HG03565 (cell line): ENCODE data around the gene OSBPL3.
A peak's percentile ranks its signal among the peaks of the same experiment; 100 is the strongest.

ENCODE experiments used
- ATAC-seq: cut with Tn5 transposase; IDR thresholded peaks from one replicate; pipeline ENCODE4 v1.9.1; 2021; ENCODE audit warnings: mild to moderate bottlenecking, moderate library complexity; ENCODE audit not compliant: unreplicated experiment

OSBPL3 gene

GRCh38 chr7:24980534-24981170, 674 bp upstream of the OSBPL3 start:
- no peak for ATAC-seq

GRCh38 chr7:24979470-24979862, 512 bp downstream of the OSBPL3 start:
- peak; percentile 33 for ATAC-seq

GRCh38 chr7:24978843-24979469, 1.0 kb downstream of the OSBPL3 start:
- ATAC-seq: no peak

- no peak for ATAC-seq
Observed at GRCh38 chr7:24975644-24976260, 4.2 kb downstream of the OSBPL3 start.

GRCh38 chr7:24975172-24975571, 4.8 kb downstream of the OSBPL3 start:
- no peak for ATAC-seq

- ATAC-seq: no peak
Observed at GRCh38 chr7:24974026-24974832, 5.7 kb downstream of the OSBPL3 start.

GRCh38 chr7:24972991-24973390, 7.0 kb downstream of the OSBPL3 start:
- ATAC-seq: no peak

- no peak for ATAC-seq
Observed at GRCh38 chr7:24972166-24972477, 7.9 kb downstream of the OSBPL3 start.

- no peak for ATAC-seq
Observed at GRCh38 chr7:24971333-24972165, 8.4 kb downstream of the OSBPL3 start.

GRCh38 chr7:24970676-24971075, 9.3 kb downstream of the OSBPL3 start:
- no peak for ATAC-seq

- no peak for ATAC-seq
Observed at GRCh38 chr7:24968165-24968564, 11.8 kb downstream of the OSBPL3 start.

GRCh38 chr7:24967696-24968095, 12.3 kb downstream of the OSBPL3 start:
- ATAC-seq: no peak

- ATAC-seq: no peak
Observed at GRCh38 chr7:24966802-24967201, 13.2 kb downstream of the OSBPL3 start.

- peak; percentile 87 for ATAC-seq
Observed at GRCh38 chr7:24965831-24966708, 13.9 kb downstream of the OSBPL3 start.

GRCh38 chr7:24964191-24964590, 15.8 kb downstream of the OSBPL3 start:
- ATAC-seq: no peak

GRCh38 chr7:24963218-24963617, 16.8 kb downstream of the OSBPL3 start:
- ATAC-seq: no peak

GRCh38 chr7:24962418-24962962, 17.5 kb downstream of the OSBPL3 start:
- no peak for ATAC-seq

GRCh38 chr7:24959735-24960485, 20.1 kb downstream of the OSBPL3 start:
- no peak for ATAC-seq

GRCh38 chr7:24958399-24958798, 21.6 kb downstream of the OSBPL3 start:
- ATAC-seq: no peak
